ENCODE results near the gene KCTD10.

DNA sequence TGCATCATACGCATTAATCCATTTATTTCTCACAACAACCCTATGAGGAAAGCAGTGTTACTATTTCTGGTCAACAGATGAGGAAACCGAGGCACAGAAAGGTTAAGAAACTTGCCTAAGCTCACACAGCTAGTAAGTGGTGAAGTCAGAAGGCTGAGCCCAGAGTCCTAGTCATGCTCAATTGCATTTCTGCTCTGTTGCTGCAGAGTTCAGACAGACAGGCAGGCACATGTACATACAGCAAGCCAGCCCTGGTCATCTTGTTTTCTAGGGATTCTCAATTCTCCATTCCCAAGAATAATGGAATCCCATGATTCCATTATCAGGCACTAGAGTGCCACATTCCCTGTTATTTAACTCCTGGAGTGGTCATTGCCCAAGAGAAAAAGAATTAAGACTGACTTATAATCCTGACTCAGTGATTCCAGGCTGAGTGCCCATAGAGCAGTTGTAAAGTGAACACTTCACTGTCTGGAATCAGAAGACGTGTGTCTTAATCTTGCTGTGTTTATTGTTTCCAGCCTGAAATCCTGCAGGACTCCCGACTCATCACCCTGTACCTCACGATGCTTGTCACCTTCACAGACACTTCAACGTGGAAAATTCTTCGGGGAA lies 11.1 kb upstream of the KCTD10 start:
- TF ChIP-seq, protein P1, sequence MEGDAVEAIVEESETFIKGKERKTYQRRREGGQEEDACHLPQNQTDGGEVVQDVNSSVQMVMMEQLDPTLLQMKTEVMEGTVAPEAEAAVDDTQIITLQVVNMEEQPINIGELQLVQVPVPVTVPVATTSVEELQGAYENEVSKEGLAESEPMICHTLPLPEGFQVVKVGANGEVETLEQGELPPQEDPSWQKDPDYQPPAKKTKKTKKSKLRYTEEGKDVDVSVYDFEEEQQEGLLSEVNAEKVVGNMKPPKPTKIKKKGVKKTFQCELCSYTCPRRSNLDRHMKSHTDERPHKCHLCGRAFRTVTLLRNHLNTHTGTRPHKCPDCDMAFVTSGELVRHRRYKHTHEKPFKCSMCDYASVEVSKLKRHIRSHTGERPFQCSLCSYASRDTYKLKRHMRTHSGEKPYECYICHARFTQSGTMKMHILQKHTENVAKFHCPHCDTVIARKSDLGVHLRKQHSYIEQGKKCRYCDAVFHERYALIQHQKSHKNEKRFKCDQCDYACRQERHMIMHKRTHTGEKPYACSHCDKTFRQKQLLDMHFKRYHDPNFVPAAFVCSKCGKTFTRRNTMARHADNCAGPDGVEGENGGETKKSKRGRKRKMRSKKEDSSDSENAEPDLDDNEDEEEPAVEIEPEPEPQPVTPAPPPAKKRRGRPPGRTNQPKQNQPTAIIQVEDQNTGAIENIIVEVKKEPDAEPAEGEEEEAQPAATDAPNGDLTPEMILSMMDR (optimal IDR thresholded peaks at IDR 0.05 in 1 of 3, IDR thresholded peaks at IDR 0.05 in 1 of 3, conservative IDR thresholded peaks at IDR 0.05 in 1 of 3; ENCODE audit: extremely low read depth in 1 of 3, insufficient read depth in 2 of 3, low read length in 3 of 3) = no peak
- no peak for TF ChIP-seq EZH2 (IDR thresholded peaks at IDR 0.05; ENCODE audit: low read length)
